A549 treated with AZD2906 at 1 μM for 4 hours (cell line): ENCODE results near the gene C1QTNF6. TPM values are rescaled to one million over a fixed set of nuclear protein-coding genes. Genes with fewer than 3 reads are reported as not detected.

Experiments used
- total RNA-seq: library from RNA; stranded (reverse); fragments of 200-300 nt; extraction: Qiagen RNA extraction; gene quantifications from 5 replicates; pipeline ENCODE4 v1.2.3, GENCODE V29; 2022

The C1QTNF6 gene
- 8.3 to 10.9 TPM (median 10.3 TPM) in 5 replicates for total RNA-seq

DNA sequence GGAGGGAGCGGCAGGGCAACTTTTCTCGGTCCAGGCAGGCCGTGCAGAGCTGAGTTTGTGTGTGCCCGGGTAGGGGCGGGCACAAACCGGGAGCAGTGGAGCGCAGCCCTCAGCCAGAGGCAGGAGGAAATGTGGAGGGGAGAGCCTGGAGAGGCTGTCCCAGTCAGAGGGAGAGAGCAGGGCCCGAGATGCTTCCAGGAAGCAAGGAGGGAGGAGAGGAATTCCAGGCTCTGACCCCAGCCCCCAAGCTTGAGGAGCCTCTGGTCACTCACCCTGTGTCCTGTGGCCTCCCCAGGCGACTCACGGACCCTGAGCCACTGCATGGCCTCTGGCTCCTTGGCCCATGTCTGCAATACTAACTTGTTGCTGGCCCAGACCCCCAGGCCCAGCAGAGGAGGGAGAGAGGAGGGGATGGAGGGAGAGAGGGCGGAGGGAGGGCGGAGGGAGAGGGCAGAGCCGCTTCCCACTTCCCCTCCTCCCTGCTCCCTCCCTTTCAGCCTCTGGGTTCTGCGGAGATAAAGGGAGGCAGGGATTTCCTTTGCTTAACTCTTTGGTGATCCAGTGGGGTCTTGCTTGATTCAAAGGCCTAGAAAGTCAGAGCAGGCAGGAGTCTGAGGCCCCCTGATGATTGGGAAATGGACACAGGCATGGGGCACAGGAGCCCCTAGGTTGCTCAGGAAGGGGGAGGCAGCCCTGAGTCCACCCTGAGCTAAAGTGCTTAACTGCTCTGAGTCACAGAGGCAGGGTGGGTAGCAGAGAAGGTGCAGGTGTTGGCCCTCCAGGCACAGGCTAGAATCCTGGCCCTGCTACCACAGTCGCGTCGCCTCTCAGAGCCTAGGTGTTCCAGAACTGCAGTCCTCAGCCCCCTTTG lies at the start of gene C1QTNF6:
C1QTNF6 (minus strand) TSS at position 357 of the 871 bp plus-strand sequence; CDS start at position 323, 34 bp downstream.

DNA sequence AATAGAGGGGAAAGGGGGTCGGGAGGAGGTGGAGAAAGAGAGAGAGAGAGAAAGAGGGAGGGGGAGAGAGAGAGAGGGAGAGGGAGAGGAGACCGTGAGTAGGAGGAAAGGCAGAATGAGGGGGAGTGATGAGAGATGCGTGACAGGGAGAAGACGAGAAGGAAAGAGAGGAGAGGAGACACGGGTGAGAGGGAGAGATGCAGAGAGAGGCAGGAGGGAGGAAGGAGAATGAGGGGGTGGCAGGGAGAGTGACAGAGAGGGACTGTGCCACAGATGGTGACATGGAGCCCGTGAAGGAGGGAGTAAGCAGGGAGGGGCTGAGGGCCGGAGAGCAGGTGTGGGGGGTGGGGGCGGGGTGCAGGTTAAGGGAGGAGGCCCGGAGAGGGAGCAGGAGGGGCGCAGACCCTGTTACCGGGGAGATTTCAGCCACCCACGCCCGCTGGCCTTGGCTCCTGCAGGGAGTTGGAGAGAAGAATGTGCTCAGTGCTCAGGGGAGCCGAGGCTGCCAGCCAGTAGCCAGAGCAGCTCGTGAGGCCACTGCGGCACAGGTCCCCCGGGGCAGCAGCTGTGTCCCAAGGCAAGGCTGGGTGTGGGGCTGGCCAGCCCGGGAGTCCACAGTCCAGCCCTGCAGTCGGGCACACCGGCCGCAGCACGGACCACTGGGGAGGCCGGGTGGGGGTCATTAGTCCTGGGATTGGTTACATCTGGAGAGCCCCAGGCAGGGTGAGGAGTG lies 24.3 kb upstream of the C1QTNF6 start, which contains the start of gene SSTR3:
SSTR3 (minus strand) TSS at position 304 of the 733 bp plus-strand sequence. CDS start 4,674 bp downstream, outside the sequence.

Other genes starting within 250 kb of the C1QTNF6 start
- 45.4 to 63.9 TPM (median 58.5 TPM) in 5 replicates for gene TST, start 168.8 kb downstream of the C1QTNF6 start, total RNA-seq
- gene MPST, start 168.5 kb downstream of the C1QTNF6 start, total RNA-seq: 44.5 to 79.5 TPM (median 74.6 TPM) in 5 replicates
- gene KCTD17, start 136.5 kb downstream of the C1QTNF6 start, total RNA-seq: 22.3 to 27.5 TPM (median 25.9 TPM) in 5 replicates
- 0.06 TPM in 1 of 5 replicates, not detected in the others for gene TMPRSS6, start 78.5 kb downstream of the C1QTNF6 start, total RNA-seq
- 0.06 to 0.17 TPM (median 0.09 TPM) in 4 of 5 replicates, not detected in the other for gene IL2RB, start 38.3 kb downstream of the C1QTNF6 start, total RNA-seq
- gene SSTR3, start 24.2 kb upstream of the C1QTNF6 start, total RNA-seq: not detected in 5 replicates
- 0.09 to 0.14 TPM (median 0.11 TPM) in 4 of 5 replicates, not detected in the other for gene RAC2, start 56.0 kb upstream of the C1QTNF6 start, total RNA-seq
- gene CYTH4, start 94.3 kb upstream of the C1QTNF6 start, total RNA-seq: 0.49 to 0.79 TPM (median 0.59 TPM) in 5 replicates
- gene ELFN2, start 239.2 kb upstream of the C1QTNF6 start, total RNA-seq: 5.0 to 6.7 TPM (median 5.6 TPM) in 5 replicates